Effector CD4-positive, alpha-beta T cell (primary cell): ENCODE data around the gene VMP1.

ENCODE experiments used
- DNase-seq: peaks from one replicate; pipeline ENCODE4 v3.0.0-alpha.2; 2020
- total RNA-seq: gene quantifications from one replicate; lab custom pipeline; 2026; lab: John Stamatoyannopoulos, UW

The VMP1 gene
- 395 reads per million, percentile 97 among the genes with 10 or more reads in this experiment for total RNA-seq

DNA sequence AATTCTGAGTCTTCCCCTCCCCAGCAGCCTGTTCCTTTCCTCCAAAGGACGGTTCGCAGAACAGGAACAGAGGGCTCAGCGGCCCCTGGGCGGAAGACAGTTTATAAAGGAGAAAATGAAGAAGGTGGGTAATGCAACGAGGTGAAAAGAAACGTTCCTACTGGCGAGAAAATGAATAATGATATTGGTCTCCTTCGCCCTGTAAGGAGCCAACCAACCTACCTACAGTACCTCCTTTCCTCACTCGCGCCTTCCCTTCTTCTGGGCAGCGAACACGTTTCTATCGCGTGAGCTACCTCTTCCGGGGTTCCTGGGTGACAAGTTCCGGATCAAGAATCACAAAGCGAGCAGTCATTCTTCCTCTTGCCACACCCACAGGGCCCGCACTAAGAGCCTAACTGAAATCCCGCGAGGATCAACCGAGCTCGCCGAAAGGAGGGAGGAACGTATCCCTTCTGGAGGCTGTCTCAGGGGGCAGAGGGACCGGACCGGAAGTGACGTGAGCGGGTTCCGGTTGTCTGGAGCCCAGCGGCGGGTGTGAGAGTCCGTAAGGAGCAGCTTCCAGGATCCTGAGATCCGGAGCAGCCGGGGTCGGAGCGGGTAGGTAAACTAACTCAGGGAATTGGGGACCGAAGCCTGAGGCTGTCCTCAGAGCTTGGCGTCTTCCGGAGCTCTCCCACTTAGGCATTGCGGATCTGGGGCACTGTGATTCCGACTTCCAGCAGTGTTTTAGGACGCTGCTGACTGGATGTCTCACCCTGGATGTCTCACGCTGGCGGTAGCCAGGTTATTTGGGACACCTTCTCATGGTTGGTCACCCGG, at the start of gene VMP1, which contains the start of gene PTRH2:
Gene VMP1, plus strand, starts transcription at position 506 of the 822 bp plus-strand sequence. CDS start 23,793 bp downstream, outside the sequence.
Gene PTRH2, minus strand, starts transcription at position 282 of the 822 bp plus-strand sequence. CDS start 9,452 bp downstream, outside the sequence.
- DNase-seq: peak; percentile 86

- DNase-seq: no peak
These were observed 41.2 kb upstream of the VMP1 start for GRCh38 chr17:59666235-59666634.

- no peak for DNase-seq
These were observed 38.6 kb upstream of the VMP1 start for GRCh38 chr17:59668816-59669215.

DNA sequence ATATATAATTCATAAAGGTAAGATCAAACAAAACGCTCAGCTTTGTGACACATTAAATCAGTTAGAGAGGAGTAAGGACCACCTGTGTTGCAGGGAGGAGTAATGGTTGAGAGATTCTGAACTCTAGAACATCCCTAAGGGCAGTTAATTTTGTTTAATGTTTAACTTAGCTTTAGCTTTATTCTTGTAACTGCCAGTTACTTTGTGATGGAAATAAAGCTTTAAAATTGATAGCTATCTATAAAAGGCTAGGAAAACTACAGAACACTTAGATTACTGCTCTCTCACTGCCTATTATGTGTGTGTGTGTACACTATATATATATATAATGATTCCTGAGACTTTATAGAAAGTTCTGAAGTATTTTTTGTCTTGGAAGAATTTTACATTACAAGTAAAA, 38.0 kb upstream of the VMP1 start:
- no peak for DNase-seq

GRCh38 chr17:59669944-59670343, 37.5 kb upstream of the VMP1 start:
- no peak for DNase-seq

- DNase-seq: no peak
These were observed 36.1 kb upstream of the VMP1 start for GRCh38 chr17:59671386-59671785.

GRCh38 chr17:59675231-59675630, 32.2 kb upstream of the VMP1 start:
- no peak for DNase-seq

DNA sequence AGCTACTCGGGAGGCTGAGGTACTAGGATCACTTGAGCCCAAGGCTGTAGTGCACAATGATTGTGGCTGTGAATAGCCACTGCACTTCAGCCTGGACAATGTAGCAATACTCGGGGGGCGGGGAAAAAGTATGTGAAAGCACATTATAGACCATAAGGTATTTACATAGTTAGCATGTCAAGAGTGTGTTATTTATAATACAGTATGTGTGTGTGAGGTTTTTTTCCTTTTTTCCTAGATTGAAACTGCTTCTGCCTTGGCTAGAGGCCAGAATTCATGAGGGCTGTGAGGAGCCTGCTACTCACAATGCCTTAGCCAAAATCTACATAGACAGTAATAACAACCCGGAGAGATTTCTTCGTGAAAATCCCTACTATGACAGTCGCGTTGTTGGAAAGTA, 30.7 kb upstream of the VMP1 start:
- DNase-seq: no peak

DNA sequence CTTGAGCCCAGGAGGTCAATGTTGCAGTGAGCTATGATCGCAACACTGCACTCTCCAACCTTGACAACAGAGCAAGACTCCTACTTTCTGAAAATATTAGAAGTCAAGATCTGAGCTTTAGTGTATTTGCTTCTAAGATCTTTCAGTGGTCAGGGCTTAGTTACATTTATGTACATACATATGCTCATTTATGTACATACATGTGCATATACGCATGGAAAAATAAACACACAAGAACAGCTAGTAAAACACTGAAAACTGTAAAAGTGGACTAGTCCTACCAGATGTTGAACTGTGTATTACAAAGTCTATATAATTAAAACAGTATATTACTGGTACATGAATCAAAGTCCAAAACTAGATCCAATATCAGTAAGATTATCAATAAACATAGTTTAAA, 28.5 kb upstream of the VMP1 start:
- no peak for DNase-seq

DNA sequence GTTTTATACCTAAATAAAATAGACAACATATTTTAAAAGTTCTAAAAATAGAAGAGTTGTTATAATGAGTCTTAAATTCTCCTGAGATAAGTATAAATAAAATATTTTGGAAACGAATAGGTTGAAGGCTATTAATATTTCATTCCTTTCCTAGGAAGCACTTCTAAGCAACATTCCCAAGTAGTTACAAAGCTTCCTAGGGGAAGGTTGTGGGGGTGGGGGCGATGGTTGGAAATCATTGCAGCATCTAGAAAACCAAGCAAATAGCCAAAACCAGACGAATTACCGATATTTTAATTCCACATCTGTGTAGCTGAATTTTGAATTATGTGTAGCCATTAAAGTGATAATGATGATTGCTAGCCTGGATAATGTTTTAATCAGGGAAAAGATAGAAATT, 27.1 kb upstream of the VMP1 start:
- DNase-seq: no peak

DNA sequence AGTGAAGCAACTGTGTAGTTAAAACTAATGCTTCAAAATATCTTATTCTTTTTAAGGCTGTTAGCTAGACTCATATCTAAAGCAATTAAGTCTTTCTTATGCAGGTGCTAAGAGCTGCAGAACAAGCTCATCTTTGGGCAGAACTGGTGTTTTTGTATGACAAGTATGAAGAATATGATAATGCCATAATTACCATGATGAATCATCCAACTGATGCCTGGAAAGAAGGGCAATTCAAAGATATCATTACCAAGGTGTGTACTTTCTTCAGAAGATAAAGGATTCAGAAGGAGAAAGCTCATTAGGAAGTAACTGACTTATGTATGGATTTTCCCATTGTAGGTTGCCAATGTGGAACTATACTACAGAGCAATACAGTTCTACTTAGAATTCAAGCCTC, 24.2 kb upstream of the VMP1 start:
- DNase-seq: no peak

- no peak for DNase-seq
These were observed 22.5 kb upstream of the VMP1 start for GRCh38 chr17:59684967-59685366.

- DNase-seq: no peak
These were observed 19.4 kb upstream of the VMP1 start for GRCh38 chr17:59688008-59688407.

DNA sequence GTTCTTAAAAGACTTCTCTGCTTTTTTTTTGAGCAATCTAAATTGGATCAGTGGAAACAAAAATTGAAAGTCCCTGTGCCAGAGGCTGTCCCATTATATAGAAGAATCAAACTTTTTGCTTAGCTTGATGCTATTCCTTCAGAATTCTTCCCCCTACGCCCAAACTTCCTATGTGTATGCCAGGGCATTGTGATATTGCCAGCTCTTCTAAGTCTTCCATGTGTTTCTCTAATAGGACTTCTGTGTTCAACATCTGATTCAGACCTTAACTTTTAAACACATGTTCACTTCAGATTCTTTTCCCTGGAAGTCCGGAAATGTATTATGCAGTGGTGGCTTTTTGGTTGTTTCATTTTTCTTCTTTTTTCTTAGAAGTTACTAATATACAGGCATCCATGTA, 19.0 kb upstream of the VMP1 start:
- DNase-seq: no peak

- no peak for DNase-seq
These were observed 13.9 kb upstream of the VMP1 start for GRCh38 chr17:59693582-59693981.

DNA sequence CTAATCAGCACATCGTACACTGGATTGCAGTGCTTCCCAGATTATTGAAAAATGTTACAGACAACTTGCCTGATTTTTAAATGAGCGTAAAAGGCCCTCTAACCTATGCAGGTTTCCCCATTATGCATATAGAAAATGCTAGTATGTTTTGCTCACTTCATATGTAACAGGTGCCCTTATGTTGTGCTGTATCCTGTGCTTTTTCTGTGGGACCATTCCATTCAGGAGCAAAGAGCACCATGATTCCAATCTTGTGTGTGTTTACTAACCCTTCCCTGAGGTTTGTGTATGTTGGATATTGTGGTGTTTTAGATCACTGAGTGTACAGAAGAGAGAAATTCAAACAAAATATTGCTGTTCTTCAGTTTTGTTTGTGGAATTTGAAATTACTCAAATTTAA, 13.1 kb upstream of the VMP1 start:
- no peak for DNase-seq

GRCh38 chr17:59695945-59696681, 11.3 kb upstream of the VMP1 start:
- DNase-seq: no peak

- no peak for DNase-seq
These were observed 10.7 kb upstream of the VMP1 start for GRCh38 chr17:59696682-59697277.

- no peak for DNase-seq
These were observed 9.3 kb upstream of the VMP1 start for GRCh38 chr17:59698143-59698542.

- DNase-seq: no peak
These were observed 8.2 kb upstream of the VMP1 start for GRCh38 chr17:59699218-59699617.

DNA sequence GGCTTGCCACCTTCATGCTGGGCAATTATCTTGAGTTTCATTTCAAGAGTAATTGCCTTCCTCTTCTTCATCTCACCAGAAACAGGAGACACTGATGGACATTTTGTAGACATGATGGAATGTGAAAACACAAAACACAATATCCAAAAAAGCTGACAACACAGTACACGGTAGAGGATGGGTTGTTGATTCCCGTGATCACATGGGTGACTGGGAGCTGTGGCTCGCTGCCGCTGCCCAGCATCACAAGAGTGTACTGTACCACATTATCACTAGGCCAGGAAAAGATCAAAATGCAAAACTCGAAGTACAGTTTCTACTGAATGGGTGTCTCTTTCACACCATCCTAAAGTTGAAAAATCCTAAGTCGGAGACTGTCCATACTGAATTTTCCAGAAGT, 7.7 kb upstream of the VMP1 start:
- DNase-seq: no peak

- no peak for DNase-seq
These were observed 5.2 kb upstream of the VMP1 start for GRCh38 chr17:59702304-59702703.

DNA sequence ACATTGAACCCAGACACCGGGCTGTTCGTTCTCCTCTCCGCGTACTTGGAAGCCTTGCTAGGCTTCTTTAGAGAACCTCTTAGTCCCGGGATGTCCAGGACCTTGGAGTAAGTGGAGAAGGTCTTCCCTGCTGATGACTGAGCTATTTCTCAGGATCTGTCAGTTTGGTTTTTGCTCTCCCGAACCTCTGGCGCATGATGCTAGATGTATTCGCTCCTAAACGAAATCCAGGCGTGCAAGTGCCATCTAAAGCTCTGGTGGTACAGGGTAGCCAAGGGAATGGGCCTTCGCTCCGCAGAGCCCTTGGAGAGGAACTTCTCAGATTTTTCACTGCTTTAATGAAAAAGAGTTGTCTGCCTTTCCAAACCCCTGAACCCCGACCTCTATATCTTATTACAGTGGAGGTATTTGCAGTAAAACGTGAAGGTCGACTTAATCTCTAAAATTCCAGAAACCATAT, 547 bp downstream of the VMP1 start:
- DNase-seq: no peak
